Thoracic aorta (tissue), 2 donors: ENCODE measurements around the gene DENND5B. TPM values are rescaled to one million over a fixed set of nuclear protein-coding genes. Genes with fewer than 3 reads are reported as not detected.

Experiments
- ATAC-seq: fragments of 150-250 bp; one replicate; pipeline ENCODE4 v1.8.0; 2017; ENCODE audit warnings: low read depth; ENCODE audit not compliant: insufficient number of reproducible peaks, low FRiP score
- DNase-seq: peaks from one replicate; pipeline ENCODE4 v3.0.0-alpha.2; 2020; ENCODE audit warnings: low spot score
- H3K27ac ChIP-seq, 2 donors: fragments of 200-600 bp; sonication (generic); 1 replicate in 1 of 2; 2 replicates in 1 of 2; pipeline ENCODE4 v1.5.1; 2016; ENCODE audit warnings: mild to moderate bottlenecking in 2 of 2, moderate library complexity in 2 of 2
- H3K27me3 ChIP-seq: fragments of 200-600 bp; sonication (generic); replicated peaks from 2 replicates; pipeline ENCODE4 v1.6.0; 2016; ENCODE audit warnings: mild to moderate bottlenecking; ENCODE audit not compliant: insufficient read depth
- H3K36me3 ChIP-seq: fragments of 200-600 bp; sonication (generic); one replicate; pipeline ENCODE4 v1.5.1; 2016
- H3K4me1 ChIP-seq, 2 donors: fragments of 200-600 bp; sonication (generic); 1 replicate in 1 of 2; 2 replicates in 1 of 2; pipeline versions ENCODE4 v1.5.1 to v1.6.0; 2016; ENCODE audit warnings: low read depth in 2 of 2, mild to moderate bottlenecking in 1 of 2; ENCODE audit not compliant: control insufficient read depth in 1 of 2
- H3K4me3 ChIP-seq: fragments of 200-600 bp; sonication (generic); 2 replicates; pipeline ENCODE4 v1.5.1; 2016; ENCODE audit warnings: mild to moderate bottlenecking
- H3K9me3 ChIP-seq: fragments of 200-600 bp; sonication (generic); 2 replicates; pipeline ENCODE4 v1.5.1; 2016
- total RNA-seq, 2 donors: library from RNA; depleted of rRNA; stranded (reverse); fragments of >200 nt; gene quantifications; one replicate each; pipeline versions ENCODE4 v1.1.0 to v1.2.3, GENCODE V29; 2016
- TF ChIP-seq, protein P1 (sequence below): fragments of 200-600 bp; sonication (generic); IDR thresholded peaks from one replicate; pipeline ENCODE4 v1.5.1; 2019; ENCODE audit warnings: antibody characterized with exemption

The DENND5B gene
- total RNA-seq, 2 donors from 2014 or later: 28.6 to 43.9 TPM

DNA sequence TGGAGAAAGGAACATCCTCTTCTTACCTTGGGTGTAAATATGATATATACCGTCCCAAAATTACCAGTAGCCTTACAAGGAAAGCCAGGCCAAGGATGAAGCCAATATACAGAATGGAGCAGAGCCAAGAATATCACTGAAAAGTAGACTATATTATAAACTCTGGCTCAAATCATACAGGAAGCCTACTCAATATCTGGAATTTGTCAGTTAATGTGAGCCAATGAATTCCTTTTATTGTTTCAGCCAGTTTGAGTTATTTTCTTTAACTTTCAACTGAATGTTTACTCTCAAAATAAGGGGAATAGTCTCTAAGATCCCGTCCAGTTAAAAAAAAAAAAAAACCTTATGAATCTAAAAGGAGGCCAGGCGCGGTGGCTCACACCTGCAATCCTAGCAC lies 9.8 kb upstream of the DENND5B start:
- no peaks in the 10 kb centered on the region for H3K36me3 ChIP-seq
- TF ChIP-seq, protein P1, sequence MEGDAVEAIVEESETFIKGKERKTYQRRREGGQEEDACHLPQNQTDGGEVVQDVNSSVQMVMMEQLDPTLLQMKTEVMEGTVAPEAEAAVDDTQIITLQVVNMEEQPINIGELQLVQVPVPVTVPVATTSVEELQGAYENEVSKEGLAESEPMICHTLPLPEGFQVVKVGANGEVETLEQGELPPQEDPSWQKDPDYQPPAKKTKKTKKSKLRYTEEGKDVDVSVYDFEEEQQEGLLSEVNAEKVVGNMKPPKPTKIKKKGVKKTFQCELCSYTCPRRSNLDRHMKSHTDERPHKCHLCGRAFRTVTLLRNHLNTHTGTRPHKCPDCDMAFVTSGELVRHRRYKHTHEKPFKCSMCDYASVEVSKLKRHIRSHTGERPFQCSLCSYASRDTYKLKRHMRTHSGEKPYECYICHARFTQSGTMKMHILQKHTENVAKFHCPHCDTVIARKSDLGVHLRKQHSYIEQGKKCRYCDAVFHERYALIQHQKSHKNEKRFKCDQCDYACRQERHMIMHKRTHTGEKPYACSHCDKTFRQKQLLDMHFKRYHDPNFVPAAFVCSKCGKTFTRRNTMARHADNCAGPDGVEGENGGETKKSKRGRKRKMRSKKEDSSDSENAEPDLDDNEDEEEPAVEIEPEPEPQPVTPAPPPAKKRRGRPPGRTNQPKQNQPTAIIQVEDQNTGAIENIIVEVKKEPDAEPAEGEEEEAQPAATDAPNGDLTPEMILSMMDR: no peak
- H3K4me3 ChIP-seq: peak overlapping the region; percentile 43
- no peak for DNase-seq
- H3K4me1 ChIP-seq: peaks cover 0 to 5% of the 10 kb centered on the region in 2 donors
- no peak for ATAC-seq
- no peak overlapping the region for H3K27ac ChIP-seq
- no peaks in the 10 kb centered on the region for H3K9me3 ChIP-seq
- H3K27me3 ChIP-seq: no peaks in the 10 kb centered on the region

DNA sequence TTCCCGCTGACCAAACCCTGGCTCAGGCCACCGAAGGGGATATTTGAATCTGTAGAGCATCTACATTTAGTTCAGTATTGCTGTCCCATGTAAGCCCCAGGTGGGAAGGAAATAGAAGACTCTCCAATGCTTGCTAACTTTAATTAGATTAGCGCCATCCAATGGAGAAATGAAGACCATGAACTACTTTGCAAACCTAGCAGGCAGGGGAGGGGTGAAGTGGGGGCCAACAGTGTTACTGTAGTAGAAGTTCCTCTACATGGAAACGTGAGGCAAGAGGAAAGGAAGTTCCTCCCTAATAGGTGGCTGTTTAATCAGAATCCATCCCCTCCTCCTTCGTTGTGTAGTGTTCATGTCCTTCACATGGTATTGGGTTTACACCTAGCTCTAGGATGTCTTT lies 9.3 kb upstream of the DENND5B start:
- Histone ChIP-seq H3K27me3 (no peaks in the 10 kb centered on the region), H3K4me3 (no peak overlapping the region), H3K36me3 (no peaks in the 10 kb centered on the region), H3K4me1 (peaks cover 0 to 5% of the 10 kb centered on the region in 2 donors), H3K9me3 (no peaks in the 10 kb centered on the region), H3K27ac (no peak overlapping the region)
- DNase-seq (no peak), ATAC-seq (no peak)
- TF ChIP-seq, protein P1: no peak

DNA sequence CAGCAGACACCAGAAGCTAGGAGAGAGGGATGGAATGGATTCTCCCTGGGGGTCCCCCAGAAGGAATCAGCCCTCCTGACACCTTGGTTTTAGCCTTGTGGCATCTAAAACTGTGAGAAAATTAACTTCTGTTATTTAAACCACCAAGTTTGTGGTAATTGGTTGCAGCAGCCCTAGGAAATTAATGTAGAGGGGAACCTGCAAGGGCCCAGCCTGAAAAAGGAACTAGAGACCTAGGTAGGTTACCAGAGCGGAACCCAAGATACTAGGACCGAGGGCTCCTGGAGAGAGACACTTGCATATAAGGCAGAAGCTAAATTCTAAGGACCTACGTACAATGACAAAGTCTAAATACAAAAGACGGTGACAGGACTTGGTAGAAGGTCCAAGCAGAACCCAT lies 8.1 kb upstream of the DENND5B start:
- Histone ChIP-seq H3K4me1 (peaks cover 0 to 5% of the 10 kb centered on the region in 2 donors), H3K4me3 (no peak overlapping the region), H3K9me3 (no peaks in the 10 kb centered on the region), H3K36me3 (no peaks in the 10 kb centered on the region), H3K27me3 (no peaks in the 10 kb centered on the region), H3K27ac (no peak overlapping the region)
- TF ChIP-seq, protein P1: no peak
- DNase-seq (no peak), ATAC-seq (no peak)

DNA sequence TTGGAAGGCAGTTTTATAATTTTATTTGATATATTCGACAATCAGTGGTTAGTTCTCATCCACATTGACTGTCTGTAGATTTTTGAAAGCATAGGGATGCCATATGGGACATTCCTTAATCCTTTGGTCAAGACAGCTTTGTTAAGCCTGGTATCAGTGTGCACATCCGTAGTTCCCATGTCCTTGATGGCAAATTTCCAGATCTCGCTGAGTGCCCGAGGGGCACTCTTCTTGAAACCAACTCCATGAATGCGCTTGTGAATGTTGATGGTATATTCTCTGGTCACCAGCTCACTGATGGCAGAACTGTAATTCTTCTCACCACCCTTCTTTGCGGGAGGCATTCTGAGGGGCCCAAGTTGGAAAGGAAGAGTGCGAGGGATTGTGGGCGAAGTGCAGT lies 6.1 kb upstream of the DENND5B start:
- no peaks in the 10 kb centered on the region for H3K27me3 ChIP-seq
- DNase-seq (no peak), ATAC-seq (no peak)
- TF ChIP-seq, protein P1: no peak
- H3K27ac ChIP-seq: no peak overlapping the region
- H3K4me1 ChIP-seq: peaks cover 0 to 5% of the 10 kb centered on the region in 2 donors
- no peak overlapping the region for H3K4me3 ChIP-seq
- no peaks in the 10 kb centered on the region for H3K36me3 ChIP-seq
- H3K9me3 ChIP-seq: no peaks in the 10 kb centered on the region

DNA sequence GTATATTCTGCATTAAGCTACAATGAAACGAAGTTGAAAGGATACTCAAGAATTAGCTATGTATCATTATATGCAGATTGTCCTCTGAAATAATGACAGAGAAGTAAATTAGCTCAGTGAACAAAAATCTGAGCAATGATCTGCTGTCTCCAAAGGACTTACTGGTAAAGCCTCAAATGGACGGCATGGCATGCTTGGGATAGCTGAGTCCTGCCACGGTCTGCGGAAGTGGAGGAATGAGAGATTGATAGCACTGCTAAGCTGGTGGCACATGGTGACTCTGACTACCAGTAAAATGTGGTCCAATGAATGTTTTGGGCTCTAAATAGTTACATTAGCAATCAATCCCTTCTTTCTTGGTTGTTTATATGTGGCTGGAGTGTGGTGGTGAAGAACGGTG lies 3.7 kb upstream of the DENND5B start:
- TF ChIP-seq, protein P1: no peak

More for the DNA sequence above, 3.7 kb upstream of the DENND5B start:
- DNase-seq (no peak), ATAC-seq (no peak)
- Histone ChIP-seq H3K4me3 (no peak overlapping the region), H3K27ac (no peak overlapping the region), H3K9me3 (no peaks in the 10 kb centered on the region), H3K36me3 (no peaks in the 10 kb centered on the region), H3K4me1 (peaks cover 2 to 5% of the 10 kb centered on the region in 2 donors), H3K27me3 (no peaks in the 10 kb centered on the region)
